BE2C (cell line): ENCODE data around the gene LHX5. TPM values are rescaled to one million over a fixed set of nuclear protein-coding genes. Genes with fewer than 3 reads are reported as not detected.

Experiments
- DNase-seq: peaks from one replicate; pipeline ENCODE4 v3.0.0-alpha.2; 2020
- H3K27me3 ChIP-seq: fragments of 250-450 bp; sonication (Bioruptor Pico); 2 replicates; pipeline ENCODE4 v1.5.1; 2020; ENCODE audit warnings: mild to moderate bottlenecking
- H3K36me3 ChIP-seq: fragments of 250-450 bp; sonication (Bioruptor Pico); 2 replicates; pipeline ENCODE4 v1.5.1; 2020; ENCODE audit warnings: mild to moderate bottlenecking
- H3K4me1 ChIP-seq: fragments of 250-450 bp; sonication (Bioruptor Pico); 2 replicates; pipeline ENCODE4 v1.5.1; 2020
- H3K4me3 ChIP-seq: 2 replicates; pipeline ENCODE4 v1.5.1; 2011; ENCODE audit warnings: low read depth, low read length
- H3K9me3 ChIP-seq: fragments of 250-450 bp; sonication (Bioruptor Pico); 2 replicates; pipeline ENCODE4 v1.5.1; 2020
- CTCF ChIP-seq: IDR thresholded peaks from 2 replicates; pipeline ENCODE4 v1.5.1; 2012; ENCODE audit warnings: mild to moderate bottlenecking, low read depth, low read length
- polyA plus RNA-seq: library from polyadenylated mRNA; unstranded; fragments of >200 nt; gene quantifications from one replicate; pipeline ENCODE4 v1.2.1, GENCODE V29; 2012; ENCODE audit warnings: low read depth, missing spikeins; ENCODE audit not compliant: insufficient read length, insufficient read depth

The LHX5 gene
- not detected for polyA plus RNA-seq

DNA sequence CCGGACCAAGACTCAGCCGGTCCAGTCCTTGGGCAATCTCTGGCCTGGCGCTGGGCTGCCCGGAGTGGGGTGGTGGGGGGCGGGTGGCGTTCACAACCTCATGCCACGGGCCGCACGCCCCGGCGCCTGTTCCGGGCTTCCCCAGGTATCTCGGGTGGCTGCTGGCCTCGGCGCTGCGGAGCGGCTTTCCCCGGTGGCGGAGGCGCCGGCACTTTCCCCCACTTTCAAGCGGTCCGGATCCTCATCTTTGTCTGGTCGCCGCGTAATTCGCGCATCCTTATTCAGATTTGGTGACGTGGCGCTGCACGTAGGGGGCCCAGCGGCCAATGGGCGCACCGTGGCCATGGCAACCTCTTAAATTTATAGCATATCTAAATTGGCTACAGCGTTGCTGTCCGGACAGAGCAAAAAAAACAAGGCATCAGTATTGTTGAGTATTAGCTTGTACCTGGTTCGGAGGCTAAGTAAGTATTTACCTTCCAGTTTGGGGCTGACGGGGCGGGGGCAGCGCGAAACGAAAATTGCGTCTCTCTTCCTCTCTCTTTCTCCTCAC is at the start of gene LHX5:
TSS of gene LHX5 (minus strand) at position 253 of the 553 bp plus-strand sequence. CDS start 373 bp downstream, outside the sequence.
- H3K27me3 ChIP-seq = peaks cover 96% of the 10 kb centered on the region
- no peaks in the 10 kb centered on the region for H3K9me3 ChIP-seq
- no peaks in the 10 kb centered on the region for H3K36me3 ChIP-seq
- no peak for DNase-seq
- no peak within 1 kb of the TSS for H3K4me3 ChIP-seq
- no peak for TF ChIP-seq CTCF
- no peaks in the 10 kb centered on the region for H3K4me1 ChIP-seq

DNA sequence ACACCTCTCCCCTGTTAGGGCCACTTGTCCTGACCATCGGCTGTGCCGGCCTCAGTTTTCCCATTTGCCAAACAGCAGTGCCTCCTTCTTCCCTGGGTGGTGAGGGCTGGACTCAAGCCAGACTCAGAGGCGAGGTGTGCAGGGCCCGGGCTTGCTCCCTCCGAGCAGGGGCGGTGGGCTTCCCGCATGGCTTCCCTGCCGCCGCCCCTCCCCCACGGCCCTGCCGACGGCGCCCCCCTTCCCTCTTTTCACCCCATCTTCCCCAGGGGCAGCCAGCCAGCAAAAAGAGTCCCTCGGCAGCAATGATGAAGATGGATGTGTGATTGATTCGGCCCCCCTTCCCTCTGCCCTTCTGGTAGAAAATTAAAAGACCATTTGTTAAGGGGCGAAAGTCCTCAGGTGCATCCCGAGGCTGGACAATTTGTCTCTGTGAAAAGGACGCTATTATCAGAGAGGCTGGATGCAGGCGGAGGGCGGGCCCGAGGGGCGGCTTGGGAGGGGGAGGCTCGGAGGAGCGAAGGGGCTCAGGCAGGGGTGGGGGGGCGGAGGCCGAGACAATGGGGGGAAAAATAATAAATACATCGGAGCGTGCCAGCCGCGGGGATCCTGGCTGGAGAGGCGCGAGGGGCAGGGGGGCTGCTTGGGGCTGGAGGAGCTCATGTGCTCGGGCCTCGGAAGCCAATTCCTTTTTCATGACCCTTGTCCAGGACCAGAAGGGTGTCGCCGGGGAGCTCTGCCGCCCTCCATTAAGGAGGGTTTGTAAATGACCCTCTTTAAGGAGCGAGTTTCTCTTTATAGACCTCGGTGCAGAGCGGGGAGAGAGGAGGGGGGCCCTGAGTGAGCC is 48.0 kb upstream of the LHX5 start:
- no peaks in the 10 kb centered on the region for H3K4me1 ChIP-seq
- H3K36me3 ChIP-seq = no peaks in the 10 kb centered on the region
- peaks cover 68% of the 10 kb centered on the region for H3K27me3 ChIP-seq
- H3K9me3 ChIP-seq = no peaks in the 10 kb centered on the region
- DNase-seq = no peak
- no peak overlapping the region for H3K4me3 ChIP-seq
- no peak for TF ChIP-seq CTCF

DNA sequence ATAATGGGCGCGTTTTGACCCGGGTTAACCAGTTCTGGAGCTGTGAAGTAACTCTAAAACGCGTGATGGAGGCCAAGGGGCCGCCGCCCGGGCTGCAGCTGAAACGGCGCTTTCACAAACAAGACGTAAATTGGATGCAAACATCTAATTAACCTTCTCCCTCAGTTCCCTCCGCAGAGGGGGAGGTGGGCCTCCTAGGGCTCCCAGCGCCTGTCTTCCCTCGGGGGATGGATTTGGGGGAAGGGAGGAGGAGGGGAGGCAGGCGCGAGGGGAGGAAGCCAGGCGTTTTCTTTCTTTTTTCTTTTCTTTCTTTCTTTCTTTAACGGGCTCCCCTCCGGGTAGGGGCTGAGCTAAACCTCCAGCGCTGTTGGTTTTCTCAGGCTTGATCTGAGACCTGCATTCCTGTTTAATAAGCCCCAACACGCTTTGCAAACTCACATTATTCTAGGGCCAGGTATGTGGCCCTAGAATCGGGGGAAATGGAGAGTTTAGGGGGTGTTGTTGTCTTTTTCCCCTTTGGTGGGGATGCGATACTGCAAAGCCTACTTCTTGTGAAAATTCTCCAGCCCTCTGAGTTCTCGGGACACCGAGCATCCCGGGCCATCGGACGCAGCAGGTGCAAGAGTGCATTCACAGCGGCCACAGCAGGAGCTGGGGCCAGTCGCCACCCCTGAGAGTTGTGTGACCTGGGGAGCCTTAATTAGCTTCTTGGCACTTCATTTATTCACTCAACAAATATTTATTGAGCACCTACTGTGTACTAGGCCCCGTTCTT is 43.6 kb upstream of the LHX5 start:
- TF ChIP-seq CTCF = no peak
- Histone ChIP-seq H3K36me3 (no peaks in the 10 kb centered on the region), H3K4me3 (no peak overlapping the region), H3K4me1 (no peaks in the 10 kb centered on the region), H3K9me3 (no peaks in the 10 kb centered on the region), H3K27me3 (peaks cover 68% of the 10 kb centered on the region)
- DNase-seq = no peak

- Histone ChIP-seq H3K27me3 (peaks cover 72% of the 10 kb centered on the region), H3K4me3 (no peak overlapping the region), H3K36me3 (no peaks in the 10 kb centered on the region), H3K9me3 (no peaks in the 10 kb centered on the region), H3K4me1 (no peaks in the 10 kb centered on the region)
- DNase-seq = no peak
- no peak for TF ChIP-seq CTCF
Observed at GRCh38 chr12:113514602-113515001, 42.9 kb upstream of the LHX5 start.

GRCh38 chr12:113512568-113512967 is 40.9 kb upstream of the LHX5 start:
- no peaks in the 10 kb centered on the region for H3K36me3 ChIP-seq
- TF ChIP-seq CTCF = no peak
- H3K4me3 ChIP-seq = no peak overlapping the region
- no peak for DNase-seq
- peaks cover 53% of the 10 kb centered on the region for H3K27me3 ChIP-seq
- no peaks in the 10 kb centered on the region for H3K9me3 ChIP-seq
- H3K4me1 ChIP-seq = no peaks in the 10 kb centered on the region
